NCI-H510A (cell line): Measurements from ENCODE around the gene TSR3.

Source experiments
- DNase-seq: peaks from one replicate; lab custom pipeline; 2025; lab: John Stamatoyannopoulos, UW

Gene TSR3

DNA sequence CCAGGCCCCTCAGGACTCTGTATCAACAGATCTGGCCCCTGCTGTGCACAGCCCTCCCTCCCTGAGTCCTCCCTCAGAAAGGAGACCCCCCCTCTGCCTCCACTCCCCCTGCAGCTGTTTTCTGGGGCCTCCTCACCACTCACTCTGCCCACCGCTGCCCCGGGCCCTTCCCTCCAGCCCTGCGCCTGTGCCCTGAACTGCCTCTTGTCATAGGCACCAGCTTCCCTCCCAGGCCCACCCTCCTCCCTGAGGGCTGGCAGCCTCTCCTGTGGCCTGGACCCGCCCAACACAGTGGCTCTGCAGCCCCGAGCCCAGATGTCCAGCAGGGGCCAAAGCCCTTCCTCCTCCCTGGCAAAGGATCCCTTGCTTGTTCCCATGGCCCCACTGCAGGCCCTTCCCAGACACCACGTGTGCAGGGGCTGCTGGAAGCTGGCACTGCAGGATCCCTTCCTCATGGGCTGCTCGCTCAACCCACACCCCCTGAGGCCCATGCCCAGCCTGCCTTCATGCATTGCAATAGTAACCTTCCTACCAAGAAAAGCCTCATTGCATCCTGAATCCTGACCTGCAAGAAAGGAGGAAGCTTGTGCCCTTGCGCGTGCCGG, 25.8 kb upstream of the TSR3 start:
- DNase-seq: no peak

DNA sequence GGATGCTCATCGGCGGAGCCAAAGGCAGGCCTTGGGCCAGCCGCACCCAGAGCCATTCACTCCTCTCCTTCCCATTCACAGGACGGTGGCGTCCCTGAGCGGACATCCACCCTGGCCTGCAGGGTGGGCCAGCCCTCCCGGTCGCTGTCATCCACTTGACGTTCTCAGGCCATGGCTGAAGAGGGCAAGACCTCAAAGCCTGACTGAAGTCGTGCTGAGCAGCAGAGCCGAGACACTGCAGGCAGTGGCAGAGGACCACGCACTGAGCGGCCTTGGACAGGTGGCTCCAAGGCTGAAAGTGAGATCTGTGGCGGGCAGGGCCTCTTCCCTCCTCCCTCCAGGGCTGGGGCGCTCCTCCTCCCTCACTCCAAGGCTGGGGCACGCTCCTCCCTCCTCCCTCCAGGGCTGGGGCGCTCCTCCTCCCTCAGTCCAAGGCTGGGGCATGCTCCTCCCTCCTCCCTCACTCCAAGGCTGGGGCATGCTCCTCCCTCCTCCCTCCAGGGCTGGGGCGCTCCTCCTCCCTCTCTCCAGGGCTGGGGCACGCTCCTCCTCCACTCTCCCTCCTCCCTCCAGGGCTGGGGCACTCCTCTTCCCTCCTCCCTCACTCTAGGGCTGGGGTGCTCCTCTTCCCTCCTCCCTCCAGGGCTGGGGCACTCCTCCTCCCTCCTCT, 24.2 kb upstream of the TSR3 start:
- DNase-seq: no peak

DNA sequence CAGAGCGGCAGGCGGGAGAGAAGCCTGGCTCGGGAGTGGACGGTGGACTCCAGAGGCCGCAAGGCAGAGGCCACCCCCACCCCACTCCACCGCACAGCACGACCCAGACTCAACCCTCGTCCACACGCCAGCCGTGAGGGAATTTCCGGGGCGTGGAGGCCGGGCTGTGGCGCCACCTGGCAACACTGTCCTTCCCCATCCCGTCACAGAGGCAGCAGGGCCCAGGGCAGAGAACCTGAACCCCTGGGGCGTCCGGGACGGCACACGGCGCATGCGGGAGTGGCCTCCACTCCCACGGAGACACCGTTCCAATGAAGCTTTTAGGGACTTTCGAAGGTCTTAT, 23.6 kb upstream of the TSR3 start:
- DNase-seq: no peak

DNA sequence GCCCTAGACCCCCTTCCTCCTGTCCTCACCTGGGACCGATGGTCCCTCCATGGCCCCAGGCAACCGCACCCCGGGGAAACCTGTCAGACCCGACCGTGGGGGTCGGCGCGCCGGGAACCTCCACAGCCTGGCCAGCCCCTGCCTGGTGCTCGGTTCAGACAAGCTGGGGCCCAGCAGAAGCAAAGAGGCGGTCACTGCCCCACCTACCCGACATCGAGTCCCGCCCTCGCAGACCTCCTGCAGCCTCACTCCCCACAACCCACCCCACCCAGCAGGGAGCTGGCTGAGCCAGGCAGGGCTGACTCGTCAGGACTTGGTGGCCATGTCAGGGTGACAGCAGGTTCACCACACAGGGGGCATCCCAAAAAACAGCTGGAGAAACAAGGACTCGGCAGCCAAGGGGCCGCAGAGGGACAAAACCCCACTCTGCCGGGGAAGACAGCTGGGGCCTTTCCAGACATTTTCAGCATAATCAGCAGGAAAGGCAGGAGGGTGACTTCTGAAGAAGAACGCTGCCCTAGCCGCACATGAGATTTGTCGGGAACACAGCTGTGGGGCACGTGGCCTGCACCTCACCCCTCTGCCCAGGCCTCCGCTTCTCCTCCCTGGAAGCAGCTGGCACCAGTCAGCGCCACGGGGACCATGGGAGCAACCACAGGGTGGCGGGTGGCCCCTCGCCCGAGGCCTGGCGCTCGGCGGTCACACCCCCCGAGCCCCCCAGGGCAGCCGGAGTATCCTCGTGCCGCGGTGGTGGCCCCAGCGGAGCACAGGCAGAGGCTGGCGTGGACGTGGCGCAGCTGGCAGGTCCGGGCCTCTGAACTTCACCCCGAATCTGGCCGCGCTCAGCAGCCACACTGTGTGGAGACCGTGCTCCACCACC, 23.0 kb upstream of the TSR3 start:
- no peak for DNase-seq

DNA sequence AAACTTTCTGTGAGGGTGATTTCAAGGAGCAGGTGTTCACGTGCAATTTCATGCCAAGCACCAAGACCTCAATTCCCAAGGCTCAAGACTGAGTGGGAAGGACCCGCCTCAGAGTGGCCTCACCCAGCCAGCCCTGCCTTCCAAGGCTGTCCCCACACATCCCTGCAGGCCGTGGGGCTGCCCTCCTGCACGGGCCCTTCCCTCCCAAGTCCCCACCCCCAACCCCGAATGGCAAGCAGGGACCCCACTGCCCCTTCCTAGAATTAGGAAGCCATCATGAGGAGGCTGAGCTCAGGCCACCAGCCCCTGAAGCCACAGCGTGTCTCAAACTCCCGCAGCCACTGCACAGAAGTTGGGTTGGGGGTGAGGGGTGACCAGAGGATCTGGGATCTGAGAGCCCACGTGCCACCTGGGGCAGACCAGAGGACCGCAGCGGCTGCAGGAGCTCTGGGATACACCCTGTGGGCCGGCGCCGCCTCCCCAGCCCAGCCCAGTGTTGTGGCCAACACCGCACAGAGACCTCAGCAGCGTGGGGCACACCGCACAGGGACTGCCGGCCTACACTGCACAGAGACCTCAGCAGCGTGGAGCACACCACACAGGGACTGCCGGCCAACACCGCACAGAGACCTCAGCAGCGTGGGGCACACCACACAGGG, 20.7 kb upstream of the TSR3 start:
- DNase-seq: no peak

DNA sequence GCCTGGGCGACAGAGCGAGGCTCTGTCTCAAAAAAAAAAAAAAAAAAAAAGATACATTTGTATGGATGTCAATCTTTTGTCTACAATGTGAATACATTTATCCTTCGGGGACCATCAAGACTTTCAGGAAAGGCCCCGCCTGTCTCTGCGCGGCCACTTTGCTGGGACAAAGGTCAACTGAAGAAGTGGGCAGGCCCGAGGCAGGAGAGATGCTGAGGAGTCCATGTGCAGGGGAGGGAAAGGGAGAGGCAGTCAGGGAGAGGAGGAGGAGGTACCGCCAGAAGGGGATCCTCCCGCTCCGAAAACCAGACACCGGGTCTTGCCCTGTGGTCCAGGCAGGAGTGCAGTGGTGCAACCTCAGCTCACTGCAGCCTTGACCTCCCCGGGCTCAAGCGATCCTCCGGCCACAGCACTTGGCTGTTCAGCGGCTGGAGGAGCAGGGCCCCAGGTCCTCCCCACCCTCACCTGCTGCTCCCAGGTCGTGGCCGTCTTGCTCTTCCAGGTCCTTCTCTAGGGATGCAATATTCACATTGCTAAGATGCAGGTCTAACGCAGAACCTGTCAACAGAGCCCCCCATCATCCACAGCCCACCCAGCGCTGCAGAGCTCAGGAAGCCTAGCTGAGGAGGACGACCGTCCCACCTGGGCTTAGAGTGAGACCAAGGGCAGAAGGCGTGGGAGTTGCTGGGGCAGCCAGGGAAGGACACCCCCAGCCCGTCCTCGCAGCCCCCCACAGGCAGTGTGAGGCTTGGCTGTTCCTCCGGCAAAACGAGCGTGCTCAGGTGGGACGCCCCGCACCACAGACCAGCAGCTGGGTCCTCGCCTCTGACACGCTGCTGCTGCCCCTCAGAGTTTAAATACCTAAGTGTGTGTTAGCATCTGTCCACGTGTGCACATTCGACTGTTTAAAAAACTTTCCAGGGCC, 19.6 kb upstream of the TSR3 start:
- DNase-seq: no peak

DNA sequence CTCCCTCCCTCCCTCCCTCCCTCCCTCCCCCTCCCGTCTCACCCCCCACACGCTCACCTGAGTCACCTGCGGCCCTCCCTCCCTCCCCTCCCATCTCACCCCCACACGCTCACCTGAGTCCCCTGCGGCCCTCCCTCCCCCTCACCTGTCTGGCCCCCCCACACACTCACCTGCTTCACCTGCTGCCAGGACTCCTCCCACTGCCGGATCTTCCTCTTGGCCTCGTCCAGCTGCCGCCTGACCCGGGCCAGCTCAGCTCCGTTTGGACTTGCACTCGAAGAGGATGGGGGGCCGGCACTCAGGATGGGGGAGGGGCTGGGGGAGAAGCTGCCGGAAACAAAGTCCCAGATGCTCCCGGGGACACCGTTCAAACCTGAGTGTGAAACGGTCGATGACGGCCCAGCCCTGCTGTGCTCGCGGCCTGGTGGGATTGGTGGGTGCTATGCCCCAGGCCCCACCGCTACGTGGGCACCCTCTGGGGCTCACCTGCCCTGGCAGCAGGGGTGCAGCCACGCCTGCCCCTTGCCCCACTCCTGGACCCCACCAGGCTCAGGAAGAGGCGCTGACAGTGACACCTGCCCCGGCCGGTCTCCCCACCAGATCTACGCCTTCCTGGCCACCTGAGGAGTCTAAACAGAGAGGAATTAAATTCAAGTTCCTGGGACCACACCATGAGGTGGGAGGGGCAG, 16.0 kb upstream of the TSR3 start:
- peak; percentile 90 for DNase-seq

DNA sequence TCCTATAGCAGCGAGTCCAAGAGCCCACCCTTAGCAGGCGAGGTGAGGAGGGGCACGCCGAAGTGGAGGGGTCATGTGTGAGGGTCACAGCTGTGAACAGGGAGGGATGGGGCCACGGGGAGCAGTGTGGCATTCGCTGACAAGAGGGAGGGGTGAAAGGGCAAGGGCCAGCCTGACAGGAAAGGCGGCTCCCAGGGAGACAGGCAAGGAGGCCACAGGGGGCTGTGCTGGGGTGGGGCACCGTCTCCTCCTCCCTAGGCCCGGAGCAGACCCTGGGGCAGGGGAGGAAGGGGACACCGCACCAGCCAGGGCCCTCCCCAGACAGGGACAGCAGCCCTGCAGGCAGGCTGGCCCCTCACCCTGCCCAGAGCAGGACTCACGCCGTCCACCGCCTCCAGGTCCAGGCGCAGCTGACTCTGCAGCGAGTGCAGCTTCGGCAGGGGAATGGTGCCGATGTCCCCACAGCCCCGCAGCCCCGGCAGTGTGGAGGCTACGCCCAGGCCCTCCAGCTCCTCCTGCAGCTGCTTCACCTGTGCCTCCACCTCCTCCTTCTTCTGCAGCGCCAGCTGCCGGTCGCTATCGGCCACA, 15.1 kb upstream of the TSR3 start:
- DNase-seq: peak; percentile 54

DNA sequence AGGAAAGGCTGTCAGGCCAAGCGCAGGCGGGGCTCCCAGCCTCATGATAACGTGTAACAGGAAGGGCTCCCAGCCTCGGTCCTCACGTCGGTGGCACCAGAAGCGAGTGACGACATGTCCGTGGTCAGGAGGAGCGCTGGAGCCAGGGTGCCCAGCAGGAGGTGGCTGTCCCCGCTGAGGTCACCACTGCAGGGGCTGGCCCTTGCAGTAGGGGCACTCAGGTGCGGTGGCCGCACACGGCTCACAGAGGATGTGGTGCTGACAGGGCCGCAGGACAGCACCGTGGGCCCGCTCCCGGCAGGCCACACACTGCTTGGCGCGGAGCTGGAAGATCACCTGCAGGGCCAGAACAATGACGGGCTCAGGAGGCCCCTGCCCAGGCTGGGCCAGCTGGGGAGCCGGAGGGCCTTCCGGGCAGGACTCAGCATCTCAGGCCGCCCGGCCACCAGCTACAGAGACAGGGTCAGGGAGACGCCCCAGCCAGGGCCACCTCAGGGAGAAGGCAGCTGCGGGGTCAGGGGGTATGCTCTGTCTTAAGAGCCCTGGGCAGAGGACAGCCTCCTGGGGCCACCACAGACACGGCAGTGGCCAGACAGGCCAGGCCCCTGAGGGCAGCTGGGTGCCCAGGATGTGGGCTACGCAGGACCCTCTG, 14.5 kb upstream of the TSR3 start:
- no peak for DNase-seq

DNA sequence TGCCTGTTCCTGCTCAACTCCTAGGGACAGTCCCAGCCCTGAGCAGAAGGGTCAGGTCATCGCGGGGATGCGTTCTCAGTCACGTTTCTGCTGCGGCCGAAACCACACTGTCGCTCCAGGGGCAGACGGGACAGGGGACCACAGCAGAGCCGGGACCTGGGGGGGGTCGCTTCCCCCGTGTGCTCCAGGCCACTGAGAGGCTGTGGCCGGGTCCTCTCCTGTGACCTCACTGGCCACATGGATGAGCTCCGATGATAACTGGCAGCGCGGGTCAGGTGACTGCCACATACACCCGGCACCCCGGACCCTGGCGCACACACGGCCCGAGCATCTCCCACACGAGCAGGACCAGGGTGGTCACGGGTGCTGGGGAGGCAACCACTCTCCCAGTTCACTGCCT, 12.8 kb upstream of the TSR3 start:
- DNase-seq: no peak

DNA sequence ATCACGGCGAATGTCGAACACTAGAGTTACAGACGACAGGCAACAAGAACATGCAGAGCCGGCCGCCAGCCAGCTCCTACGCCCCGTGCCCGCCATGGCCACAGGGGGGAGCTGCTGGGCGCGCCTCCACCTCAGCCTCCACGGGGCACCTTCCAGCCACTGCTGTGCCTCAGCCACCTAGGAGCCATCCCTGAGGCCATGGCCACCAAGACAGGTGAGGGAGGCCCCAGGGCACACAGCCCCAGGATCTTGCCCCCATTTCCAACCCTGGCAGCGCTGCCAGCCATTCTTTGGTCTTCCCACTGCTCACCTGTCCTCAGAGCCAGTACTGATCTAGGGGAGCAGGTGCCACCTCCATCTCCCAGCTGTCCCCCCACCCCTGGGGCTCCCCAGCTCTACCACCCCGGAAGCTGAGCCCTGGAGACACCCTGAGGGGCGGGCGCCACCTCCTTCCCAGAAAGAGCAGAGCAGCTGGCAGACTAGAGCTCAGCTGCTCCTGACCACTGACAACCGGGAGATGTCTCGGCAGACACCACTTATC, 11.9 kb upstream of the TSR3 start:
- DNase-seq: no peak

DNA sequence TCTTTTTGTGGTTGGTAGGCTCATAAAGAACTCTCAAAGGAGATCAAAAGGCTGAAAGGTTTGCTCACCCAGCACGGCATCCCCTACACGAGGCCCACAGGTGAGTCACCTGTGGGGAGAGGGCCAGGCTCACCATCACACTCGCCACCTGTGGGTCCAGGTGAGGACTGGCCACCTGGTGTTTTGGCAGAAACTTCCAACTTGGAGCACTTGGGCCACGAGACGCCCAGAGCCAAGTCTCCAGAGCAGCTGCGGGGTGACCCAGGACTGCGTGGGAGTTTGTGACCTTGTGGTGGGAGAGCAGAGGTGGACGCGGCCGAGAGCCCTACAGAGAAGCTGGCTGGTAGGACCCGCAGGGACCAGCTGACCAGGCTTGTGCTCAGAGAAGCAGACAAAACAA, 11.1 kb upstream of the TSR3 start:
- DNase-seq: no peak

DNA sequence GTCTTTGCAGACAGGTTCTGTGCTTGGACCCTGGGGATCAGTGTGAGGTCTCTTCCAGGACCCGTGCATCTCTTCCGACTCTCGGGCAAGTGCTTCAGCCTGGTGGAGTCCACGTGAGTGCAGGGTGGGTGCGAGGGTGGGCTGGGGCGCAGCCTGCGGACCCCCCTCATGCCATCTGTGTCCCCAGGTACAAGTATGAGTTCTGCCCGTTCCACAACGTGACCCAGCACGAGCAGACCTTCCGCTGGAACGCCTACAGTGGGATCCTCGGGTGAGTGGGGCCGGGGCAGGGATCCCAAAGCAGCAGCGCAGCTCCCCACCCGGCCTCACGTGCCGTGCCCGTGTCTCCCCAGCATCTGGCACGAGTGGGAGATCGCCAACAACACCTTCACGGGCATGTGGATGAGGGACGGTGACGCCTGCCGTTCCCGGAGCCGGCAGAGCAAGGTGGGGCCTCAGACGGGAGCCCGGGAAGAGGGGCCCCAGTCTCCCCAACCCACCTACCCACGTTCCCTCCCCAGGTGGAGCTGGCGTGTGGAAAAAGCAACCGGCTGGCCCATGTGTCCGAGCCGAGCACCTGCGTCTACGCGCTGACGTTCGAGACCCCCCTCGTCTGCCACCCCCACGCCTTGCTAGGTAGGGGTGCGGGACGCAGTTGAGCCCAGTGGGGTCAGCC, 10.1 kb upstream of the TSR3 start:
- no peak for DNase-seq

DNA sequence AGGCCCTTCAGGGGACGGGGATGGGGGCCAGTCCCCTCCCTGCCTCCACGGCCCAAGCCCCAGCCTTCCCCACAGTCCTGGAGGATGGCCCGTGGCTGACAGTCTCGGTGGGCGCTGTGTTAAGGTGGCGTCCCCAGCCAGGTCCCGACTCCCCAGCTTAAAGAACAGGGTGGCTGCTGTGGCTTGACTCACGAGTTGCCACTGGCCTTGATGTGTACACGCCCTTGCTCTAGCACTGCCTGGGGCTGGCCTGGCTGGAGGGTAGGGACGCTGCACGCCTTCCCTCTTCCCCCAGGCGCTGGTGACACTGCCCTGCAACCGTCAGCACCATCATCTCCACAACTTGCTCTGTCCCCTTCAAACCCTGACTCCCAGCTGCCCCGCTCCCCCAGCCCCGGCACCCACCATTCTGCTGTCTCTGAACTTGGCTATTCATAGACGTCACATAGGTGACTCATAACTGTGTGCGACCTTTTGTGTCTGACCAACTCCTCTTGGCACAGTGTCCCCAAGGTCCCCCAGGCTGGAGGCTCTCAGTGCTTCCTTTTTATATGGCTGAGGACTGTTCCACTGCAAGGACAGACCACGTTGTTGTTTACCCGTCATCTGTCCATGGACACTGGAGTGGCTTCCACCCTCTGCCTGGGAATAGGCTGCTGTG, 6.4 kb upstream of the TSR3 start:
- no peak for DNase-seq

DNA sequence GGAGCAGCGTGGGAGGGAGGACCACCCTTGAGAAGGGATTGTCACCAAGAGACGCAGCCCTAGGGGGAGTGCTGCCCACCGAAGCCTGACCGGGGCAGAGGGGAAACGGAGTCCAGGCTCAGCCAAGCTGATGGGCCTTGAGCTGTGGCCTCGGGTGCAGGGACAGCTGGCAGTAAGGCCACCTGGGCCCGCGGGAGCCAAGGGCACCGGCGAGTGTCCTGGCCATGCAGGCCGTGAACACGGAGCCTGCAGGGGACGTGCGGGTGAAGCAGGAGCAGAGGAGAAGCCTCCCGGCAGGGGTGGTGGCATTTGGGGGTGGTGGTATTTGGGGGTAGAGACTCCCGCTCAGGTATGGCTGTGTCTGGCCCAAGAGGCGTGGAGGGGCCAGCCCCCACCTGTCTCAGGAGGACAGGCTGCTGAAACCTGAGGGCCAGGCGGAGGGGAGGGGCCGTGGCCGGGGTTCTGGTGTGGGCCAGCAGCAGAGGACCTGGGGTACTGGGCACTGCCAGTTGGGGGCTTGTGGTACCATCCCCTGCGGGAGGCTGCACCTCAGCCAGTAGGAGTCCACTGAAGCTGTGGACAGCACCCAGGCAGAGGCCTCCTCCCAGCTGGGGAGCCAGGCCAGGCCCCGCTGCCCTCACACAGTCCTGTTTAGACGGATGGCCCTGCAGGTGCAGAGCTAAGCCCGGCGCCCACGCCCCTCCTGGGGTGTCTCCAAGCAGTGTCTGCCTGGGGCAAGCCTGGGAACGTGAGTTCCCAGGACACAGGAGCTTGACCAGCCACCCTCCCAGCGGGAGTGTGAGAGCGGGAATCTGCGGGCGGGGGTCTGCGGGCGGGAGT, 4.6 kb upstream of the TSR3 start:
- DNase-seq: no peak

DNA sequence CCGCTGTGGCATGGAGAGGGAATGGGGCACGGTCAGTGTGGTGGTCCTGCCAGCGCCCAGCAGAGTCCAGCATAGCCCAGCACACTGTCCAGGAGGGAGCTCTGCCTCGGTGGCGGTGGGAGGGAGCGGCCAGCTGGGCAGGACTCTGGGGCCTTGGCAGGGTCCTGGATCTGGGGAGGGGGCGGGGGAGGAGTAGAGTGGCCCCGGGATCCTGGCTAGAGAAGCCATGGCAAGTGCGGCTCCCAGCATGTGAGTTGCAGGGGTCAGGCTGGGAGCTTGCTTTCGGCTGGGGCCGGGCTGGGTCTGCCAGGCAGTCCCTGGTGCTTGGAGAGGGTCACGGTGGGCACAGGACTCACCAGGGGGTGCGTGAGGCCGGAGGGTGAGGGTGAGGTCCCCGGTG, 3.9 kb upstream of the TSR3 start:
- no peak for DNase-seq

DNA sequence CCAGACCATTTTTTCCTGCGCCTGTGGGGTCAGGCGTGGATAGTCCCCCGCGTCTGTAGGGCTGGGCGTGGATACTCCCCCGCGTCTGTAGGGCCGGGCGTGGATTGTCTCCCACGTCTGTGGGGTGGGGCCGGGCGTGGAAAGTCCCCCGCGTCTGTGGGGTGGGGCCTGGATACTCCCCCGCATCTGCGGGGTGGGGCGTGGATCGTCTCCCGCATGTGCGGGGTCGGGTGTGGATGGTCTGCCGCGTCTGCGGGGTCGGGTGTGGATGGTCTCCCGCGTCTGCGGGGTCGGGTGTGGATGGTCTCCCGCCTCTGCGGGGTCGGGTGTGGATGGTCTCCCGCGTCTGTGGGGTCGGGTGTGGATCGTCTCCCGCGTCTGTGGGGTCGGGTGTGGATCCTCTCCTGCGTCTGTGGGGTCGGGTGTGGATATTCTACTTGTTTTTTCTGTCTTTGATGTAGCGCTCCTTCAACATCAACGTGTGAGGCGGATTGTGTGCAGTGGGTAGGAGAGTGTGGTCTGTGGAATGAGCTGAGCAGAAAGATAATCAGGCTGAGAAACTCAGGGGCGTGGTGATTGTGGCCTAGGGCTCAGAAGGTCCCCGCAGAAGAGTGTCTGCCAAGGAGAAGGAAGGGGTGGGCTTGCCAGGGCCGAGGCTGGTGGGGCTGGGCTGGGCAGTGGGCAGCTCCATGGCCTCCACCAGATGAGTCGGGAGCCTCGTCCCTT, 3.3 kb upstream of the TSR3 start:
- DNase-seq: no peak
